Measurements from ENCODE around the gene EDN2.

- TF ChIP-seq CTCF (IDR thresholded peaks at IDR 0.05) (no peak), POLR2AphosphoS5 (IDR thresholded peaks at IDR 0.05) (no peak)
These were observed 47.9 kb upstream of the EDN2 start for GRCh38 chr1:41532206-41532975.
